ENCODE measurements around the gene LHX3. TPM values are rescaled to one million over a fixed set of nuclear protein-coding genes. Genes with fewer than 3 reads are reported as not detected.

LHX3 gene
- total and polyA plus RNA-seq, 10 of the 15 experiments (the other 5 are each of a cell fraction or from before 2014, with no cell fraction given) = not detected

DNA sequence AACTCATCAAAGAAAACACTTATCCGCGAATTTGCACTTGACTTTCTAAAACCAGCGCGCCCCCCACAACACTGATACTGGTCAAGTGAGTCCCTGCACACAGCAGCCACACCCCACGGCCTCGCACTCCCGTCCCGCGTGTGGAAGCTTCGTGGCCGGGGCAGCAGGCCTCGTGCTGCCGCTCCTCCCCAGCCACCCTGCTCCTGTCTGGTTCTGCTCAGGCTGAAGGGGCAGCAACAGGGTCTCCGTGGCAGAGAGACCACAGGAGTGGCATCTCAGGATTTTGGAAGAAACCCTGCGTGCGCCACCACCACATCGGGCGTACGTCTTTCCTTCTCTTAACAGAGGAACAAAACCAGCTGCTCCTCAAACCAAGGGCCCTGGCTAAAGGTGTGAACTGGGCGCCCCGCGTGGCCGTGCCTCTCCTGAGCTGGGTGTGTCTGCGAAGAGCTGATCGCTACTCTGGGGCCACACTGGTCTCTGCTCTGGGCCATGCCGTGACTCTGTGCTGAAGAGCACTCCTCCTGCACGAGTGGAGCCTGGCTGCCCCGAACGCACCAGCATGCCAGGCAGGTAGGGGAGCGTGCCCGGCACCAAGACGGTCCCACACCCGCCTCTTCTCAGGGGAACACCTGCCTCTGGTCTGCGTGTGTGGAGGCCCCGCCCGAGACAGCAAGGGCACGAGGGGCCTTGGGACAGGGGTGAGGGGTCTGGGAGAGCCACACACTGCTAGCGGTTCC, 17.4 kb upstream of the LHX3 start (continued):
- TF ChIP-seq, protein P1, sequence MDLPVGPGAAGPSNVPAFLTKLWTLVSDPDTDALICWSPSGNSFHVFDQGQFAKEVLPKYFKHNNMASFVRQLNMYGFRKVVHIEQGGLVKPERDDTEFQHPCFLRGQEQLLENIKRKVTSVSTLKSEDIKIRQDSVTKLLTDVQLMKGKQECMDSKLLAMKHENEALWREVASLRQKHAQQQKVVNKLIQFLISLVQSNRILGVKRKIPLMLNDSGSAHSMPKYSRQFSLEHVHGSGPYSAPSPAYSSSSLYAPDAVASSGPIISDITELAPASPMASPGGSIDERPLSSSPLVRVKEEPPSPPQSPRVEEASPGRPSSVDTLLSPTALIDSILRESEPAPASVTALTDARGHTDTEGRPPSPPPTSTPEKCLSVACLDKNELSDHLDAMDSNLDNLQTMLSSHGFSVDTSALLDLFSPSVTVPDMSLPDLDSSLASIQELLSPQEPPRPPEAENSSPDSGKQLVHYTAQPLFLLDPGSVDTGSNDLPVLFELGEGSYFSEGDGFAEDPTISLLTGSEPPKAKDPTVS (IDR thresholded peaks at IDR 0.05; ENCODE audit: low read depth, low read length) = no peak

DNA sequence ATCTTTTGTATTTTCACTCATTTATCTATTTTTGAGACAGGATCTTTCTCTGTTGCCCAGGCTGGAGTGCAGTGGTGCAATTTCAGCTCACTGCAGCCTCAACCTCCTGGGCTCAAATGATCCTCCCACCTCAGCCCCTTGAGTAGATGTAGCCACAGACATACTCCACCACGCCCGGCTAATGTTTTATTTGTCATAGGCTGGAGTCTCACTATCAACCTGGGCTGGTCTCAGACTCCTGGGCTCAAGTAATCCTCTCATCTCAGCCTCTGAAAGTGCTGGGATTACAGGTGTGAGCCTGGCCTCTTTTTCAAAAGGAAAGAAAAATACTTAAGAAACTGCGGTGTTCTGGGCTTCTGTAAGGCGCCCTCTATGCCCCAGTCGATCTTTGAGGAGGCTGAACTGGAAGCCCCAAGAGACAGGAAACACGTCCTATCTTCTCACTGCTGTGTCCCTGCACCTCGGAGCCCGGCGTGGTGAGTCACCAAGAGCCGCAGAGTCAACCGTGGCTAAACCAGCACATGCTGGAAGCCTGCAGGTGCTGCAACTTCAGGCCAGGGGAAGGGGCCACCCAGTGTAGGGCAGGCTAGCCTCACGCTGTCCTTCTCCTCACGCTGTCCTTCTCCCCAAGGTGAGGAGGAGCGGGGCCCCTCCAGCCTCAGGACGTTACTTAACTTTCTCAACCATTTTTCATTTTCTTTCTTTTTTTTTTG, 15.2 kb upstream of the LHX3 start:
- BruUV-seq (replicated peaks) = no TSS peak
- Histone ChIP-seq H3K9ac (ENCODE audit: control insufficient read depth, insufficient read depth, low read length) (no peak overlapping the region), H3K27ac (ENCODE audit: control insufficient read depth, insufficient read depth) (no peak overlapping the region), H4K20me1 (ENCODE audit: control insufficient read depth, insufficient read depth) (no peaks in the 10 kb centered on the region), H2AFZ (ENCODE audit: control insufficient read depth, low read depth, low read length) (no peak overlapping the region), H3K4me2 (ENCODE audit: control insufficient read depth, insufficient read depth) (no peak overlapping the region), H3K27me3 (replicated peaks in 1 of 2; ENCODE audit: control insufficient read depth in 2 of 2, insufficient read depth in 2 of 2, low read length in 1 of 2) (no peaks in the 10 kb centered on the region), H3K79me2 (ENCODE audit: control insufficient read depth, insufficient read depth, low read length) (peaks cover 5% of the 10 kb centered on the region), H3K9me3 (replicated peaks; ENCODE audit: control insufficient read depth, insufficient read depth, low read length) (no peaks in the 10 kb centered on the region), H3K4me3 (no peak overlapping the region), H3K36me3 (ENCODE audit: control insufficient read depth in 2 of 2, insufficient read depth in 2 of 2, low read length in 1 of 2) (peaks cover 21 to 44% of the 10 kb centered on the region in 2 experiments), H3K4me1 (ENCODE audit: control insufficient read depth, insufficient read depth, low read length) (peaks cover 5% of the 10 kb centered on the region)
- TF ChIP-seq NR2C1 (IDR thresholded peaks at IDR 0.05) (no peak), PAX8 (IDR thresholded peaks at IDR 0.05) (no peak), POU2F2 (IDR thresholded peaks at IDR 0.05; ENCODE audit: borderline replicate concordance, low read depth, low read length) (no peak)
- in situ Hi-C loops (cut with MboI) = no loop called here
- CTCF ChIA-PET = no interaction called here
- SMC1A ChIA-PET (ENCODE audit: uncharacterized antibody, unreplicated experiment) = interaction anchor here (0.6 to 1.6 kb wide), 2 partner anchors 8 to 586 kb away, joined by 3 read pairs; no protein-coding TSS in a partner anchor
- POLR2A ChIA-PET = interaction anchor here (0.6 kb wide), 1 partner anchor 313 kb away, joined by 3 read pairs; the partner anchor contains the start of gene CAMSAP1
- ATAC-seq = no peak
- RAD21 ChIA-PET (ENCODE audit: unreplicated experiment) = no interaction called here
- 94% methylated on average over 15 of the region's 15 CpGs for WGBS (ENCODE audit: insufficient coverage, insufficient replicate concordance, low lambda C conversion rate, missing lambda C conversion rate)
- no peak for DNase-seq (ENCODE audit: low read depth, low spot score)
- FAIRE-seq = no peak
- intact Hi-C loops (cut with micrococcal nuclease; ENCODE audit: unreplicated experiment) = no loop called here

Measured in GM12878 (cell line).